PC-9 (cell line): ENCODE measurements around the gene SYT3. TPM values are rescaled to one million over a fixed set of nuclear protein-coding genes. Genes with fewer than 3 reads are reported as not detected.
"Not testable (repeated sequence)": the region's sequence is repeated elsewhere in the genome, so short reads cannot be mapped to it uniquely, and the experiment has no call there.

Experiments
- BruUV-seq: library from RNA; stranded (reverse); fragments of 400-500 nt; replicated peaks from 2 replicates; lab custom pipeline; 2021; lab: Mats Ljungman, UMichigan
- CTCF ChIA-PET: fragments of 300-600 bp; sonication (Branson Sonifier 250); formaldehyde crosslinking; loops from one replicate; lab custom pipeline; 2022; ENCODE audit warnings: antibody characterized with exemption; lab: Charles Lee
- POLR2A ChIA-PET: fragments of 300-600 bp; sonication (Branson Sonifier 250); formaldehyde crosslinking; loops from one replicate; lab custom pipeline; 2022; ENCODE audit warnings: antibody characterized with exemption; ENCODE audit not compliant: unreplicated experiment; lab: Charles Lee
- DNase-seq, 2 experiments: peaks; one replicate each; pipeline versions ENCODE4 v3.0.0 to v3.0.0-alpha.2; 2015 to 2022; ENCODE audit warnings: mixed read lengths in 1 of 2
- H2AFZ ChIP-seq: fragments of 200-600 bp; sonication (generic); 2 replicates; pipeline ENCODE4 v1.8.1; 2017; ENCODE audit warnings: antibody characterized with exemption
- H3F3A ChIP-seq: fragments of 200-600 bp; sonication (generic); 2 replicates; pipeline ENCODE4 v1.8.1; 2017; ENCODE audit warnings: antibody characterized with exemption, mild to moderate bottlenecking, low read depth; ENCODE audit not compliant: insufficient read depth
- H3K27ac ChIP-seq: fragments of 200-600 bp; sonication (generic); 2 replicates; pipeline ENCODE4 v1.6.1; 2016; ENCODE audit warnings: mixed run types
- H3K27me3 ChIP-seq: fragments of 200-600 bp; sonication (generic); 2 replicates; pipeline ENCODE4 v1.6.1; 2016; ENCODE audit warnings: low read depth, mixed run types; ENCODE audit not compliant: insufficient read depth
- H3K36me3 ChIP-seq: fragments of 200-600 bp; sonication (generic); 2 replicates; pipeline ENCODE4 v1.6.1; 2016; ENCODE audit warnings: low read depth, mixed run types
- H3K4me1 ChIP-seq: fragments of 200-600 bp; sonication (generic); replicated peaks from 2 replicates; pipeline ENCODE4 v1.6.1; 2016; ENCODE audit warnings: mixed run types; ENCODE audit not compliant: insufficient read depth
- H3K4me2 ChIP-seq: fragments of 200-600 bp; sonication (generic); 2 replicates; pipeline ENCODE4 v1.6.1; 2017; ENCODE audit warnings: mixed run types
- H3K4me3 ChIP-seq: fragments of 200-600 bp; sonication (generic); 2 replicates; pipeline ENCODE4 v1.6.1; 2016; ENCODE audit warnings: mixed run types
- H3K79me2 ChIP-seq: fragments of 200-600 bp; sonication (generic); 2 replicates; pipeline ENCODE4 v1.6.1; 2017; ENCODE audit warnings: low read depth, mixed run types
- H3K9me2 ChIP-seq: fragments of 200-600 bp; sonication (generic); 2 replicates; pipeline ENCODE4 v1.8.1; 2017; ENCODE audit warnings: mild to moderate bottlenecking; ENCODE audit not compliant: insufficient read depth
- H3K9me3 ChIP-seq: fragments of 200-600 bp; sonication (generic); 2 replicates; pipeline ENCODE4 v1.8.1; 2016; ENCODE audit warnings: low read depth; ENCODE audit not compliant: insufficient read depth
- H4K20me1 ChIP-seq: fragments of 200-600 bp; sonication (generic); 2 replicates; pipeline ENCODE4 v1.8.1; 2017; ENCODE audit not compliant: insufficient read depth
- CTCF ChIP-seq: fragments of 200-600 bp; sonication (generic); conservative IDR thresholded peaks from 2 replicates; pipeline ENCODE4 v1.6.1; 2017; ENCODE audit warnings: mixed run types, antibody characterized with exemption, mild to moderate bottlenecking, moderate library complexity
- EZH2 ChIP-seq: fragments of 200-600 bp; sonication (generic); IDR thresholded peaks from 2 replicates; pipeline ENCODE4 v1.8.0; 2017; ENCODE audit warnings: antibody characterized with exemption, low read depth
- intact Hi-C: fragments of 100-400 bp; cut with micrococcal nuclease; formaldehyde crosslinking; loops from one replicate; pipeline ENCODE4 v1.10.0; 2022; ENCODE audit not compliant: unreplicated experiment
- total RNA-seq: library from RNA; stranded (reverse); gene quantifications from 2 replicates; pipeline ENCODE4 v1.2.3, GENCODE V29; 2021

The SYT3 gene
- total RNA-seq, 1 experiment from 2014 or later = not detected

- no TSS peak for BruUV-seq
- no peaks in the 10 kb centered on the region for H3K9me3 ChIP-seq
- no peaks in the 10 kb centered on the region for H3K9me2 ChIP-seq
- no peaks in the 10 kb centered on the region; the same call in none of the 2 replicates for H4K20me1 ChIP-seq
- peaks cover 82% of the 10 kb centered on the region for H3K27me3 ChIP-seq
- ChIA-PET CTCF (no interaction called here), POLR2A (interaction anchor here (0.7 kb wide), 1 partner anchor 42 kb away, joined by 6 read pairs; no protein-coding TSS in a partner anchor)
- H3K4me2 ChIP-seq = no peak overlapping the region
- no peaks in the 10 kb centered on the region for H3K4me1 ChIP-seq
- no peaks in the 10 kb centered on the region for H3K36me3 ChIP-seq
- H3K4me3 ChIP-seq = no peak overlapping the region
- no peak overlapping the region for H3K27ac ChIP-seq
- no peaks in the 10 kb centered on the region for H3F3A ChIP-seq
- intact Hi-C loops = no loop called here
- no peaks in the 10 kb centered on the region for H3K79me2 ChIP-seq
- TF ChIP-seq EZH2 (no peak), CTCF (no peak)
- H2AFZ ChIP-seq = no peak overlapping the region
- DNase-seq = no peak
Observed at GRCh38 chr19:50626011-50626410, 13.7 kb downstream of the SYT3 start.

- no peaks in the 10 kb centered on the region for H3K4me1 ChIP-seq
- no TSS peak for BruUV-seq
- intact Hi-C loops = no loop called here
- DNase-seq = no peak
- CTCF ChIA-PET = no interaction called here
- TF ChIP-seq EZH2 (no peak), CTCF (no peak)
- no peak overlapping the region for H3K4me3 ChIP-seq
- no peak overlapping the region for H3K4me2 ChIP-seq
- no peaks in the 10 kb centered on the region for H3K9me3 ChIP-seq
- no peak overlapping the region for H3K27ac ChIP-seq
- H3K9me2 ChIP-seq = no peaks in the 10 kb centered on the region
- H2AFZ ChIP-seq = no peak overlapping the region
- H3K36me3 ChIP-seq = no peaks in the 10 kb centered on the region
- no peaks in the 10 kb centered on the region for H3F3A ChIP-seq
- no peaks in the 10 kb centered on the region; the same call in none of the 2 replicates for H4K20me1 ChIP-seq
- H3K79me2 ChIP-seq = no peaks in the 10 kb centered on the region
- POLR2A ChIA-PET = no interaction called here
- H3K27me3 ChIP-seq = peaks cover 82% of the 10 kb centered on the region
Observed at GRCh38 chr19:50624949-50625600, 14.6 kb downstream of the SYT3 start.

GRCh38 chr19:50620394-50620906, 19.2 kb downstream of the SYT3 start:
- H3K36me3 ChIP-seq, POLR2A ChIA-PET, DNase-seq, intact Hi-C loops, H3K9me3 ChIP-seq, H3K4me2 ChIP-seq, H3K4me1 ChIP-seq, BruUV-seq, H3K27ac ChIP-seq, H3F3A ChIP-seq, H3K9me2 ChIP-seq, H3K4me3 ChIP-seq, CTCF ChIA-PET, H2AFZ ChIP-seq, H4K20me1 ChIP-seq, H3K79me2 ChIP-seq: not testable (repeated sequence)
- peaks cover 55% of the 10 kb centered on the region for H3K27me3 ChIP-seq

GRCh38 chr19:50619184-50619583, 20.5 kb downstream of the SYT3 start:
- H3K79me2 ChIP-seq = not testable (repeated sequence)

GRCh38 chr19:50618379-50618778, 21.3 kb downstream of the SYT3 start:
- H3K27me3 ChIP-seq = peaks cover 42% of the 10 kb centered on the region
- H3K4me1 ChIP-seq, H4K20me1 ChIP-seq, H2AFZ ChIP-seq, CTCF ChIA-PET, H3F3A ChIP-seq, H3K27ac ChIP-seq, H3K9me2 ChIP-seq, BruUV-seq, H3K4me3 ChIP-seq, H3K9me3 ChIP-seq, H3K4me2 ChIP-seq, DNase-seq, intact Hi-C loops, H3K79me2 ChIP-seq, POLR2A ChIA-PET, H3K36me3 ChIP-seq: not testable (repeated sequence)

More at GRCh38 chr19:50619184-50619583, 20.5 kb downstream of the SYT3 start:
- H3K4me2 ChIP-seq, H3K36me3 ChIP-seq, H3K9me3 ChIP-seq, H4K20me1 ChIP-seq, H3K4me3 ChIP-seq, H3K4me1 ChIP-seq, H3K27ac ChIP-seq, H2AFZ ChIP-seq, H3F3A ChIP-seq, DNase-seq, CTCF ChIA-PET, intact Hi-C loops, BruUV-seq, H3K9me2 ChIP-seq, POLR2A ChIA-PET: not testable (repeated sequence)
- peaks cover 43% of the 10 kb centered on the region for H3K27me3 ChIP-seq
